ENCODE measurements around the gene ANKRA2.

ANKRA2 gene

GRCh38 chr5:73565139-73565968, at the start of gene ANKRA2, which contains the start of gene UTP15:
Gene ANKRA2 (minus strand): TSS chr5:73565639. CDS start chr5:73562881, 2,758 bp downstream.
Gene UTP15 (plus strand): TSS chr5:73565743. CDS start chr5:73567345, 1,602 bp downstream.
- peak; percentile 97 for DNase-seq

DNA sequence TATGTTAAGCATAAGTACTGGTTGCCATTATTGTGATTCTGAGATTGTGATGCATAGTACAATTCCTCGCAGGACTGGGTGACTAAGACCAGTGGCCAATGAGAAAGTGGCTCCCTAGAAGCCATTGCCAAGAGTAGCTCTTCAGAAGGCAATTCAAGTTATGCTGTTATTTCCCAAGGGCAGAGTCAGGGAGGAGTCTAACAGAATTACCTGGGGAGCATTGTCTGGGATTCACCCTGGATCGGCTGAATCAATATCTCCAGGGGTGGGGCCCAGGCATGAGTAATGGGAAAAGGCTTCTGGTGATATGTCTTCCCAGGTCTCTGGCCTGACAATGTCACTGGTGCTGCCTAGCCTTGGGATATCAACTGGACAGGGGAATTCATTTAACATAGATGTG, 49.6 kb upstream of the ANKRA2 start:
- DNase-seq: no peak

DNA sequence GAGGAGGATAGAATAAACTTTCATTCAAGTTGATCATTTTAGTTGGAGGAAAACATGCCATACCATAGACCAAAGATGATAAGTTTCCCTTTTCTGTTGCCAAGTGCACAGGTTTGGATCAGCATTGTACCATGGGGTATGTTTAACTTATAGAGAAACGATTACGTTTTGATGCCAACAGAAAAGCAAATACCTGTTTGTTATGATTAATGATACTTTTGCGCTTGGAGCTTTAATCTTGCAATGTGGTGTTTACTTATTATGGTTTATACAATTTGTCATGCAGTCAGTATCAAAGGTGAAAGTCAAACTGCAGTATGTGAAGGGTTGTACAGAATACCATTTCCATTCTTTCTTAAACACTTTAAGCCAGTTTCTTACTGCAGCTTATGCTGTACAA, 47.4 kb upstream of the ANKRA2 start:
- no peak for DNase-seq

- DNase-seq: no peak
Measured at GRCh38 chr5:73607228-73607627, 41.8 kb upstream of the ANKRA2 start.

GRCh38 chr5:73606206-73606753, 40.8 kb upstream of the ANKRA2 start:
- DNase-seq: no peak

GRCh38 chr5:73605223-73606087, 40.0 kb upstream of the ANKRA2 start:
- no peak for DNase-seq

- DNase-seq: no peak
Measured at GRCh38 chr5:73603998-73604397, 38.6 kb upstream of the ANKRA2 start.

GRCh38 chr5:73599380-73599779, 33.9 kb upstream of the ANKRA2 start:
- no peak for DNase-seq

- DNase-seq: no peak
Measured at GRCh38 chr5:73596705-73597328, 31.4 kb upstream of the ANKRA2 start.

DNA sequence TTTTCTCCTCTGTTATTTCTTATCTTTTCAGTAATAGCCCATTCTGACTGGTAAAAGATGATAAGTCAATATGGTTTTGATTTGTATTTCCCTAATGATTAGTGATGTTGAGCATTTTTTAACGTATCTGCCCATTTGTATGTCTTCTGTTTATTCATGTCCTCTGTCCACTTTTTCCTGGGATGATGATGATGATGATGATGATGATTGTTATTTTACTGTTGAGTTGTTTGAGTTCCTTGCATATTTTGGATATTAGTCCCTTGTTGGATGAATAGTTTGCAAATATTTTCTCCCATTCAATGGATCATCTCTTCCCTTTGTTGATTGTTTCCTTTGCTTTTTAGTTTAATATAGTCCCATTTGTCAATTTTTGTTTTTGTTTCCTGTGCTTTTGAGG, 27.1 kb upstream of the ANKRA2 start:
- DNase-seq: no peak

DNA sequence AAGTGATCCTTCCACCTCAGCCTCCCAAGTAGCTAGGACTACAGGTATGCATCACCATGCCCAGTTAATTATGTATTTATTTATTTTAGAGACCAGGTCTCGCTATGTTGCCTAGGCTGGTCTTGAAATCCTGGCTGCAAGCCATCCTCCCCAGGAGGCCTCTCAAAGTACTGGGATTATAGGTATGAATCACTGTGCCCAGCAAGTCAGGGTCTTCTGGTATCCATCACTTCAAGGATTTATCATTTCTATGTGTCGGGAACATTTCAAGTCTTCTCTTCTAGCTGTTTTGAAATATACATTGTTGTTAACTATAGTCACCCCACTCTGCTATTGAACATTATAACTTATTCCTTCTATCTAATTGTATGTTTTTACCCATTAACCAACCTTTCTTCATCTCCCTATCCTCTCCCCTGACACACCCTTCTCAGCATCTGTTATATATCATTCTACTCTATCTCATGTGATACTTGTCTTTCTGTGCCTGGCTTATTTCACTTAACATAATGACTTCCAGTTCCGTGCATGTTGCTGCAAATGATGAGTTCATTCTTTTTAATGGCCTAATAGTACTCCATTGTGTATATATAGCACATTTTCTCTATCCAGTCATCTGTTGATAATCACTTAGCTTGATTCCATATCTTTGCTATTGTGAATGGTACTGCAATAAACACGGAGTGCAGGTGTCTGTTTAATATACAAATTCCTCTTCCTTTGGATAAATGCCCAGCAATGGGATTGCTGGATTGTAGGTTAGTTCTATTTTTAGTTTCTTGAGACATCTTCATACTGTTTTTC, 26.5 kb upstream of the ANKRA2 start:
- DNase-seq: no peak

GRCh38 chr5:73591102-73591695, 25.8 kb upstream of the ANKRA2 start:
- peak; percentile 76 for DNase-seq

GRCh38 chr5:73587923-73588322, 22.5 kb upstream of the ANKRA2 start:
- no peak for DNase-seq

DNA sequence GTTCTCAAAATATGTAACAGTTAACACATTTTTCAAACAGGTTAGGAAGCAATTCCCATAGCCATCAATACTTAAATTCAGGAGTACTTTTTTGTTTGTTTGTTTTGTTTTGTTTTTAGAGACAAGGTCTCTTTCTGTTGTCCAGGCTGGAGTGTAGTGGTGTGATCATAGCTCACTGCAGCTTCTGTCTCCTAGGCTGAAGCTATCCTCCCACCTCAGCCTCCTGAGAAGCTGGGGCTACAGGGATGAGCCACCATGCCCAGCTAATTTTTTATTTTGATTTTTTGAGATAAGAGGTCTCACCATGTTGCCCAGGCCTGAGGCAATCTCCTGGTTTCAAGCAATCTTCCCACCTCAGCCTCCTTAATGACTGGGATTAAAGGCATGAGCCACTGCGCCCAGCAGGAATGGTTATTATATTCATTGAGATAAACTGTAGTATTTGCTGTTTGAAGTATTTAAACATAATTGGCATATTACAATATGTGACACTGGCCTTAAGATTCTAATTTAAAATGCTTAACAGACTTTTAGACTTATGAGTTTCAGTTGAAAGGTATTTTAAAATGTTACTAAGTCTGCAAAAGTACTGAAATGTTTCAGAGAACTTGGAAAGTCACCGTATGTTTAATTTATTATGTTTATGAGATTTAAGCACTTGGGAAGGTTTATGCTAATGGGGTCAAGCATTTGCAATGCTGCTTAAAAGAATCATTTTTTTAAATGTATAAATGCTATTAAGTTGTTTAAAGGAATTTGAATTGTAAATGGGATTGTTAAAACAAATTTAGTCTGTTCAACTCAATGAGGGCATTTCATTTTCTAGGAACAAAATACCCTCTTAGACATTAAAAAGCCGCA, 17.1 kb upstream of the ANKRA2 start:
- DNase-seq: no peak

GRCh38 chr5:73565969-73566547, 619 bp upstream of the ANKRA2 start:
- DNase-seq: no peak

DNA sequence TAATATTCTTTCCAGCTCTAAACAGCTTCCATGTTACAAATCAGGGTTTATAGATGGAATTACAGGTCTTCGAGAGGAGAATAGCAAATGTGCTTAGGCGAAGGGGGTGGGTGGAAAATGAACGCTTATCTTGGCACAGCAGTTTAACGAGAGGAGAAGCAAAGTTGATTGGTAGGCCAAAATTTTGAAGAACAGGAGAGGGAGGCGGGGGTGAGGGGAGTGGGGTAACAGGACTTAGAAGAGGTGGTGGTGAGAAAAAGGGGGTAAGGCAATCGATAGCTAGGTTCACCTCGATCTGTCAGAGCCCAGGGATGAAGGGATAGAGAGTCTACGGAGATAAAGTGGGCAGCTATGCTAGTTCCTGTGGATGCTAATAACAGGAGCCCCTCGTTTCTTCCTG, 764 bp downstream of the ANKRA2 start:
- DNase-seq: no peak

DNA sequence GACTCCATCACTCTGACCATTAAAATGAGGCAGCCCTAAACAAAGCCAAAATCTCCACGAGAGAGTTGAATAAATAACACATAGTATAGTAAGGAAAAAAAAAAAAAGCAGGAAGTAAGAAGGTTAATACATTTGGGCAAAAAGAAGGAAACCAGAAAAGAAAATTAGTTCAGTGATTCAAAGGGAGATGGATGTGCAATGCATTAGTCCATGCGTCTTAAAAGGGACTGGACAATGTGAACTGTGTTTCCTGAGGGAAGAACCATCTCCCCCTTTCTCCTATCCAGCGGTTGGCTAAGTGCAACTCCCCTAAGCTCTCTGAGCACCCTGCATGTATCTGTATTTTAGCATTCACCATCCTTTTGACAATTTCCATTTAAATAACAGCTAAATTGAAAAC, 1.4 kb downstream of the ANKRA2 start:
- no peak for DNase-seq

DNA sequence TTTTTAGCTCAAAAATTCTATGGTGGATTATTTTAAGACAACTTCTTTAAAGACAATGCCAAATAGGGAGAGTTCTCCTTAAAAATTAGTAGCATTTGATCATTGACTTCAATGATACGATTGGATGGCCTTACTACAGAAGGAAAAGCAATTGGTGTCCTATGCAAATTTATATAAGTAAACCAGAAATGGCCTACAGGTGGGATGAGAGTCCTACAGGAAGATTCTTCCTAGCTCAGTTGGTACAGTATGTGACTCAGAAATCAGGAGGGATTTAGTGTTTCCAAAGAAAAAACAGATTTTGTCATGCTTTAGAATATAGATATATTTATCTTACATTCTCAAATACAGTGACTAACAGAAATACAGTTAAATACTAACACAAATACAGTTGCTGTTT, 6.5 kb downstream of the ANKRA2 start:
- no peak for DNase-seq

- DNase-seq: no peak
Measured at GRCh38 chr5:73552642-73553041, 12.8 kb downstream of the ANKRA2 start.

DNA sequence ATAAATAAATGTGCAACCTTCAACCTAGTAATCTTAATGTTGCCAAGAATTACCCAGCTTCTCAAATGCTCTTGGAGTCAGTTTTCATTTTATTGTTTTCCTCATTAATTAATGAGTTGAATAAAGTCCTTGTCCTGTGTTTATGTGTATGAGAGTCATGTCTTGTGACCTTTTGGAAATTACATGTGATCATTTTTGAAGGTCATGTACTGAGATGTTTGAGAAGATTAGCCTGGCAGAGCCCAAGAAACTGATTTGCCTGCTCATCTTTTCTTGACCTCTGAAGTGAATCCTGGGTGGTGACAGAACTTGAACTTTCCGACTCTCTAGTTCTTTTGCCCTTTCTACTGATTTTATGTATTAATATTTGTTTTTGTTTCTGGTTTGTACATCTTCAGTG, 15.4 kb downstream of the ANKRA2 start:
- no peak for DNase-seq

GRCh38 chr5:73545403-73545779, 20.0 kb downstream of the ANKRA2 start:
- DNase-seq: no peak
